K562 (cell line): Measurements from ENCODE around the gene PKHD1. TPM values are rescaled to one million over a fixed set of nuclear protein-coding genes. Genes with fewer than 3 reads are reported as not detected.

Experiments
- ATAC-seq: fragments of 200-7000 bp; cut with Tn5 transposase; 3 replicates; pipeline ENCODE4 v1.9.1; 2020; ENCODE audit warnings: moderate library complexity
- BruUV-seq: library from RNA; stranded (reverse); fragments of 400-500 nt; replicated peaks from 2 replicates; lab custom pipeline; 2021; lab: Mats Ljungman, UMichigan
- CTCF ChIA-PET: fragments of 300-600 bp; formaldehyde crosslinking; extraction: SDS; loops from one replicate; lab custom pipeline; 2021; ENCODE audit warnings: low intra/inter-chr PET ratio; lab: Yijun Ruan, JAX
- POLR2A ChIA-PET: fragments of 300-600, 350-650 bp; sonication (Branson Sonifier 250); formaldehyde crosslinking; extraction: SDS; loops from one replicate; lab custom pipeline; 2021; ENCODE audit warnings: antibody characterized with exemption, inconsistent platforms; lab: Yijun Ruan, JAX
- DNase-seq, 4 experiments: peaks; one replicate each; pipeline versions ENCODE4 v3.0.0 to v3.0.0-alpha.2; 2011 to 2018; ENCODE audit warnings: low spot score in 3 of 4, mixed read lengths in 3 of 4; ENCODE audit errors: extremely low read depth in 1 of 4
- FAIRE-seq: peaks from 2 replicates; lab custom pipeline; 2011; peaks lifted over from hg19 to GRCh38; lab: Jason Lieb, UNC
- H2AFZ ChIP-seq: 2 replicates; pipeline ENCODE4 v1.6.0; 2011; ENCODE audit warnings: low read depth, low read length, control low read depth, inconsistent platforms
- H3K27ac ChIP-seq: fragments of 200-600 bp; 3 replicates; pipeline ENCODE4 v1.8.0; 2011; ENCODE audit warnings: low read depth, mild to moderate bottlenecking, control low read depth, inconsistent platforms, low read length, moderate library complexity, mixed read lengths; ENCODE audit errors: extremely low read depth
- H3K27me3 ChIP-seq, 2 experiments: fragments of 300-600 bp in 1 of 2; 2 replicates in 1 of 2; 3 replicates in 1 of 2; pipeline versions ENCODE4 v1.6.0 to v1.8.0; 2011; ENCODE audit warnings: inconsistent platforms in 2 of 2, low read length in 2 of 2, mild to moderate bottlenecking in 1 of 2, mixed read lengths in 1 of 2, moderate library complexity in 1 of 2; ENCODE audit not compliant: control insufficient read depth in 2 of 2, insufficient read depth in 2 of 2
- H3K36me3 ChIP-seq: fragments of 300-600 bp; 3 replicates; pipeline ENCODE4 v1.8.0; 2011; ENCODE audit warnings: mild to moderate bottlenecking, low read length, inconsistent platforms; ENCODE audit not compliant: control insufficient read depth, insufficient read depth
- H3K4me1 ChIP-seq, 2 experiments: fragments of 200-600 bp in 1 of 2; replicated peaks in 1 of 2; 2 replicates in 1 of 2; 3 replicates in 1 of 2; pipeline versions ENCODE4 v1.5.1 to v1.8.0; 2011; ENCODE audit warnings: inconsistent platforms in 2 of 2, low read length in 2 of 2, mild to moderate bottlenecking in 1 of 2, mixed read lengths in 1 of 2, moderate library complexity in 1 of 2; ENCODE audit not compliant: control insufficient read depth in 2 of 2, insufficient read depth in 2 of 2
- H3K4me2 ChIP-seq: 2 replicates; pipeline ENCODE4 v1.6.1; 2011; ENCODE audit warnings: low read length, control low read depth, inconsistent platforms, mixed read lengths; ENCODE audit not compliant: insufficient read depth
- H3K4me3 ChIP-seq: fragments of 200-600 bp; sonication (generic), shearing (Covaris generic); 2 replicates; pipeline ENCODE4 v1.5.1; 2016; ENCODE audit warnings: control low read depth, inconsistent platforms
- H3K79me2 ChIP-seq: fragments of 200-600 bp; 3 replicates; pipeline ENCODE4 v1.8.0; 2011; ENCODE audit warnings: low read length, inconsistent platforms; ENCODE audit not compliant: control insufficient read depth, insufficient read depth
- H3K9ac ChIP-seq, 2 experiments: 2 replicates each; pipeline versions ENCODE4 v1.6.0 to v1.6.1; 2011; ENCODE audit warnings: low read depth in 2 of 2, low read length in 2 of 2, control low read depth in 1 of 2, inconsistent platforms in 1 of 2, mild to moderate bottlenecking in 1 of 2, mixed read lengths in 1 of 2; ENCODE audit not compliant: insufficient read depth in 1 of 2
- H3K9me1 ChIP-seq: one replicate; pipeline ENCODE4 v1.6.0; 2011; ENCODE audit warnings: inconsistent platforms, mild to moderate bottlenecking, low read length, moderate library complexity; ENCODE audit not compliant: control insufficient read depth, insufficient read depth
- H3K9me3 ChIP-seq: replicated peaks from 2 replicates; pipeline ENCODE4 v1.5.1; 2011; ENCODE audit warnings: low read depth, low read length, inconsistent platforms; ENCODE audit not compliant: control insufficient read depth, insufficient read depth
- H4K20me1 ChIP-seq: replicated peaks from 2 replicates; pipeline ENCODE4 v1.6.1; 2011; ENCODE audit warnings: low read length, inconsistent platforms, mixed read lengths; ENCODE audit not compliant: control insufficient read depth, insufficient read depth
- CAMTA2 ChIP-seq: fragments of 250-450 bp; sonication (Bioruptor Pico); conservative IDR thresholded peaks from 2 replicates; pipeline ENCODE4 v1.5.1; 2022
- CBX2 ChIP-seq: fragments of 200-600 bp; sonication (generic); IDR thresholded peaks from one replicate; pipeline ENCODE4 v1.6.1; 2012; ENCODE audit warnings: mild to moderate bottlenecking, low read length, inconsistent platforms; ENCODE audit not compliant: insufficient read depth, poor library complexity, severe bottlenecking
- GTF2F1 ChIP-seq: IDR thresholded peaks from 2 replicates; pipeline ENCODE4 v1.6.1; 2011; ENCODE audit warnings: low read depth, low read length, improper control_type of control experiment
- KAT2B ChIP-seq: IDR thresholded peaks from one replicate; pipeline ENCODE4 v1.6.1; 2012; ENCODE audit warnings: low read depth, mild to moderate bottlenecking, control low read depth, inconsistent platforms, low read length, moderate library complexity
- NFYB ChIP-seq: IDR thresholded peaks from 2 replicates; pipeline ENCODE4 v1.6.1; 2011; ENCODE audit warnings: mild to moderate bottlenecking, moderate library complexity; ENCODE audit not compliant: insufficient read length; ENCODE audit errors: extremely low read depth
- TAF9B ChIP-seq: fragments of 450-650 bp; IDR thresholded peaks from 2 replicates; pipeline ENCODE4 v1.6.1; 2018; ENCODE audit warnings: mild to moderate bottlenecking; ENCODE audit not compliant: partially characterized antibody
- ZNF217 ChIP-seq: sonication (generic); formaldehyde crosslinking; IDR thresholded peaks from 2 replicates; pipeline ENCODE4 v1.8.0; 2022; ENCODE audit warnings: mild to moderate bottlenecking, missing genetic modification reagents
- ZNF274 ChIP-seq: IDR thresholded peaks from 2 replicates; pipeline ENCODE4 v1.6.1; 2011; ENCODE audit warnings: low read depth, mild to moderate bottlenecking, low read length, moderate library complexity, borderline replicate concordance
- WGBS: fragments of 100-300 bp; shearing (Covaris generic); methylation state at CpG from one replicate; pipeline ENCODE4 v1.1.6; 2016; ENCODE audit warnings: low coverage, mixed read lengths; ENCODE audit not compliant: insufficient coverage; ENCODE audit errors: missing lambda C conversion rate; 5-methylcytosine and 5-hydroxymethylcytosine counted together
- in situ Hi-C: fragments of 300-500 bp; cut with MboI; formaldehyde crosslinking; loops from 4 replicates; pipeline ENCODE4 v1.15.0; 2018; ENCODE audit warnings: inconsistent platforms, mixed read lengths
- intact Hi-C: fragments of 100-400 bp; cut with micrococcal nuclease; formaldehyde crosslinking; loops from 2 replicates; pipeline ENCODE4 v1.14.2; 2022
- polyA plus RNA-seq, 8 experiments: library from polyadenylated mRNA; depleted of rRNA in 4 of 8; stranded (reverse) in 5 of 8; unstranded in 3 of 8; fragments of >200 nt; fragmentation: Nextera tagmentation in 2 of 8; fragmentation: Illumina TruSeq in 1 of 8; extraction: Ambion mirVana in 2 of 8; extraction: Trizol in 1 of 8; gene quantifications; 2 replicates each; pipeline versions ENCODE4 v1.2.1 to v1.2.3, GENCODE V29; 2011 to 2014; ENCODE audit warnings: inconsistent platforms in 1 of 8, missing spikeins in 1 of 8
- total RNA-seq, 7 experiments: library from RNA; depleted of rRNA in 6 of 7; stranded (reverse); fragments of >200 nt in 6 of 7; fragmentation: Illumina TruSeq in 2 of 7; extraction: Trizol in 2 of 7; gene quantifications; 2 replicates each; pipeline versions ENCODE4 v1.2.1 to v1.2.3, GENCODE V29; 2011 to 2021; ENCODE audit warnings: low replicate concordance in 1 of 7
- TF ChIP-seq, protein P1 (sequence below): fragments of 450-650 bp; IDR thresholded peaks from 2 replicates; pipeline ENCODE4 v1.6.1; 2016; ENCODE audit warnings: low read depth
- TF ChIP-seq, protein P2 (sequence below): fragments of 450-650 bp; IDR thresholded peaks from 2 replicates; pipeline ENCODE4 v1.7.1; 2018; ENCODE audit warnings: mild to moderate bottlenecking, low read depth; ENCODE audit not compliant: partially characterized antibody

Gene PKHD1
- total and polyA plus RNA-seq, 9 of the 15 experiments (the other 6 are each of a cell fraction or from before 2014, with no cell fraction given): 0.01 to 0.04 (median 0.01) TPM; not detected in 6

DNA sequence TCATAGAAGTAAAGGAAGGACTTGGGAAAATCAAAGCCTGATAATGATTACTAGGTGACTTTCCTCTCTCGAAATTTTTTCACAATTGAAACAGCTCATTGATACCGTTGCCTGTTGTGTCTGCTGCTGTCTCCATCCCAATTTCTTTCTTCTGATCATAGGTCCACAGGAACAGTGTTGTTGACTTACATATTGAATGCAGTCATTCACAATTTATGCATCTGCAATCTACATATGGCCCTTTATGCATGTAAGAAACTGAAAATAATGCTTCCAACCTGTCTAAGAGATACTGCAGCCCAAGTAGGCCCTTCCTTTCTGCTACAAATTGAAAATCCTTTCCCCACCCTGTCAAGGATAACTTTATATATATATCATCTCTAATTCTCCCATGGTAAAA is 381.3 kb downstream of the PKHD1 start (continued):
- TF ChIP-seq NFYB (no peak), ZNF274 (no peak)

GRCh38 chr6:51704932-51705540 is 382.4 kb downstream of the PKHD1 start:
- no peak overlapping the region for H3K4me2 ChIP-seq
- H3K9me3 ChIP-seq: no peaks in the 10 kb centered on the region
- ChIA-PET POLR2A (no interaction called here), CTCF (no interaction called here)
- in situ Hi-C loops (no loop called here), intact Hi-C loops (no loop called here)
- BruUV-seq: no TSS peak
- no peaks in the 10 kb centered on the region for H3K9me1 ChIP-seq
- H4K20me1 ChIP-seq: no peaks in the 10 kb centered on the region
- no peaks in the 10 kb centered on the region for H3K79me2 ChIP-seq
- no peak overlapping the region for H3K4me3 ChIP-seq
- FAIRE-seq (no peak), ATAC-seq (no peak), DNase-seq (no peak)
- H3K27me3 ChIP-seq: no peaks in the 10 kb centered on the region
- no peaks in the 10 kb centered on the region for H3K36me3 ChIP-seq
- WGBS: 0% methylated on average over 1 of the region's 1 CpG
- H3K4me1 ChIP-seq: no peaks in the 10 kb centered on the region
- H3K9ac ChIP-seq: no peak overlapping the region
- no peak overlapping the region for H2AFZ ChIP-seq
- no peak overlapping the region for H3K27ac ChIP-seq
- TF ChIP-seq GTF2F1 (no peak), KAT2B (no peak), TAF9B (no peak), ZNF217 (CRISPR knock-in tag) (no peak), CAMTA2 (CRISPR knock-in tag) (no peak), CBX2 (no peak)
- TF ChIP-seq, protein P1, sequence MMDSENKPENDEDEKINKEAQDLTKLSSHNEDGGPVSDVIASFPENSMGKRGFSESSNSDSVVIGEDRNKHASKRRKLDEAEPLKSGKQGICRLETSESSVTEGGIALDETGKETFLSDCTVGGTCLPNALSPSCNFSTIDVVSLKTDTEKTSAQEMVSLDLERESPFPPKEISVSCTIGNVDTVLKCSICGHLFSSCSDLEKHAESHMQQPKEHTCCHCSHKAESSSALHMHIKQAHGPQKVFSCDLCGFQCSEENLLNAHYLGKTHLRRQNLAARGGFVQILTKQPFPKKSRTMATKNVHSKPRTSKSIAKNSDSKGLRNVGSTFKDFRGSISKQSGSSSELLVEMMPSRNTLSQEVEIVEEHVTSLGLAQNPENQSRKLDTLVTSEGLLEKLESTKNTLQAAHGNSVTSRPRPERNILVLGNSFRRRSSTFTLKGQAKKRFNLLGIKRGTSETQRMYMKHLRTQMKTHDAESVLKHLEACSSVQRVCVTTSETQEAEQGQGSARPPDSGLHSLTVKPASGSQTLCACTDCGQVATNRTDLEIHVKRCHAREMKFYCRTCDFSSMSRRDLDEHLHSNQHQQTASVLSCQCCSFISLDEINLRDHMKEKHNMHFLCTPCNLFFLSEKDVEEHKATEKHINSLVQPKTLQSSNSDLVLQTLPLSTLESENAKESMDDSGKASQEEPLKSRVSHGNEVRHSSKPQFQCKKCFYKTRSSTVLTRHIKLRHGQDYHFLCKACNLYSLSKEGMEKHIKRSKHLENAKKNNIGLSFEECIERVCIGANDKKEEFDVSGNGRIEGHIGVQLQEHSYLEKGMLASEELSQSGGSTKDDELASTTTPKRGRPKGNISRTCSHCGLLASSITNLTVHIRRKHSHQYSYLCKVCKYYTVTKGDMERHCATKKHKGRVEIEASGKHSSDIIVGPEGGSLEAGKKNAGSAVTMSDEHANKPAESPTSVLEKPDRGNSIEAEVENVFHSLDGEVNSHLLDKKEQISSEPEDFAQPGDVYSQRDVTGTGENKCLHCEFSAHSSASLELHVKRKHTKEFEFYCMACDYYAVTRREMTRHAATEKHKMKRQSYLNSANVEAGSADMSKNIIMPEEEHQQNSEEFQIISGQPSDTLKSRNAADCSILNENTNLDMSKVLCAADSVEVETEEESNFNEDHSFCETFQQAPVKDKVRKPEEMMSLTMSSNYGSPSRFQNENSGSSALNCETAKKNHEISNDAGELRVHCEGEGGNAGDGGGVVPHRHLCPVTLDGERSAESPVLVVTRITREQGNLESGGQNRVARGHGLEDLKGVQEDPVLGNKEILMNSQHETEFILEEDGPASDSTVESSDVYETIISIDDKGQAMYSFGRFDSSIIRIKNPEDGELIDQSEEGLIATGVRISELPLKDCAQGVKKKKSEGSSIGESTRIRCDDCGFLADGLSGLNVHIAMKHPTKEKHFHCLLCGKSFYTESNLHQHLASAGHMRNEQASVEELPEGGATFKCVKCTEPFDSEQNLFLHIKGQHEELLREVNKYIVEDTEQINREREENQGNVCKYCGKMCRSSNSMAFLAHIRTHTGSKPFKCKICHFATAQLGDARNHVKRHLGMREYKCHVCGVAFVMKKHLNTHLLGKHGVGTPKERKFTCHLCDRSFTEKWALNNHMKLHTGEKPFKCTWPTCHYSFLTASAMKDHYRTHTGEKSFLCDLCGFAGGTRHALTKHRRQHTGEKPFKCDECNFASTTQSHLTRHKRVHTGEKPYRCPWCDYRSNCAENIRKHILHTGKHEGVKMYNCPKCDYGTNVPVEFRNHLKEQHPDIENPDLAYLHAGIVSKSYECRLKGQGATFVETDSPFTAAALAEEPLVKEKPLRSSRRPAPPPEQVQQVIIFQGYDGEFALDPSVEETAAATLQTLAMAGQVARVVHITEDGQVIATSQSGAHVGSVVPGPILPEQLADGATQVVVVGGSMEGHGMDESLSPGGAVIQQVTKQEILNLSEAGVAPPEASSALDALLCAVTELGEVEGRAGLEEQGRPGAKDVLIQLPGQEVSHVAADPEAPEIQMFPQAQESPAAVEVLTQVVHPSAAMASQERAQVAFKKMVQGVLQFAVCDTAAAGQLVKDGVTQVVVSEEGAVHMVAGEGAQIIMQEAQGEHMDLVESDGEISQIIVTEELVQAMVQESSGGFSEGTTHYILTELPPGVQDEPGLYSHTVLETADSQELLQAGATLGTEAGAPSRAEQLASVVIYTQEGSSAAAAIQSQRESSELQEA: no peak
- TF ChIP-seq, protein P2, sequence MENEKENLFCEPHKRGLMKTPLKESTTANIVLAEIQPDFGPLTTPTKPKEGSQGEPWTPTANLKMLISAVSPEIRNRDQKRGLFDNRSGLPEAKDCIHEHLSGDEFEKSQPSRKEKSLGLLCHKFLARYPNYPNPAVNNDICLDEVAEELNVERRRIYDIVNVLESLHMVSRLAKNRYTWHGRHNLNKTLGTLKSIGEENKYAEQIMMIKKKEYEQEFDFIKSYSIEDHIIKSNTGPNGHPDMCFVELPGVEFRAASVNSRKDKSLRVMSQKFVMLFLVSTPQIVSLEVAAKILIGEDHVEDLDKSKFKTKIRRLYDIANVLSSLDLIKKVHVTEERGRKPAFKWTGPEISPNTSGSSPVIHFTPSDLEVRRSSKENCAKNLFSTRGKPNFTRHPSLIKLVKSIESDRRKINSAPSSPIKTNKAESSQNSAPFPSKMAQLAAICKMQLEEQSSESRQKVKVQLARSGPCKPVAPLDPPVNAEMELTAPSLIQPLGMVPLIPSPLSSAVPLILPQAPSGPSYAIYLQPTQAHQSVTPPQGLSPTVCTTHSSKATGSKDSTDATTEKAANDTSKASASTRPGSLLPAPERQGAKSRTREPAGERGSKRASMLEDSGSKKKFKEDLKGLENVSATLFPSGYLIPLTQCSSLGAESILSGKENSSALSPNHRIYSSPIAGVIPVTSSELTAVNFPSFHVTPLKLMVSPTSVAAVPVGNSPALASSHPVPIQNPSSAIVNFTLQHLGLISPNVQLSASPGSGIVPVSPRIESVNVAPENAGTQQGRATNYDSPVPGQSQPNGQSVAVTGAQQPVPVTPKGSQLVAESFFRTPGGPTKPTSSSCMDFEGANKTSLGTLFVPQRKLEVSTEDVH: no peak
